HUES48 (cell line): Measurements from ENCODE around the gene USP35.
A peak's percentile ranks its signal among the peaks of the same experiment; 100 is the strongest.
"Not testable (repeated sequence)": the region's sequence is repeated elsewhere in the genome, so short reads cannot be mapped to it uniquely, and the experiment has no call there.

Source experiments
- H3K27ac ChIP-seq: one replicate; pipeline ENCODE4 v1.7.0; 2013; ENCODE audit warnings: low read depth, low read length, inconsistent platforms
- H3K27me3 ChIP-seq: 2 replicates; pipeline ENCODE4 v1.6.1; 2013; ENCODE audit warnings: mild to moderate bottlenecking, low read length; ENCODE audit not compliant: control insufficient read depth, insufficient read depth
- H3K36me3 ChIP-seq: 2 replicates; pipeline ENCODE4 v1.6.1; 2013; ENCODE audit warnings: low read length; ENCODE audit not compliant: control insufficient read depth, insufficient read depth
- H3K4me1 ChIP-seq: 2 replicates; pipeline ENCODE4 v1.6.1; 2013; ENCODE audit warnings: mild to moderate bottlenecking, low read length; ENCODE audit not compliant: control insufficient read depth, insufficient read depth
- H3K4me3 ChIP-seq: 2 replicates; pipeline ENCODE4 v1.5.1; 2013; ENCODE audit warnings: mild to moderate bottlenecking, low read depth, low read length
- H3K9ac ChIP-seq: 2 replicates; pipeline ENCODE4 v1.6.1; 2013; ENCODE audit warnings: mild to moderate bottlenecking, low read depth, low read length, moderate library complexity
- H3K9me3 ChIP-seq: 2 replicates; pipeline ENCODE4 v1.6.1; 2013; ENCODE audit warnings: low read length; ENCODE audit not compliant: control insufficient read depth, insufficient read depth

USP35 gene

DNA sequence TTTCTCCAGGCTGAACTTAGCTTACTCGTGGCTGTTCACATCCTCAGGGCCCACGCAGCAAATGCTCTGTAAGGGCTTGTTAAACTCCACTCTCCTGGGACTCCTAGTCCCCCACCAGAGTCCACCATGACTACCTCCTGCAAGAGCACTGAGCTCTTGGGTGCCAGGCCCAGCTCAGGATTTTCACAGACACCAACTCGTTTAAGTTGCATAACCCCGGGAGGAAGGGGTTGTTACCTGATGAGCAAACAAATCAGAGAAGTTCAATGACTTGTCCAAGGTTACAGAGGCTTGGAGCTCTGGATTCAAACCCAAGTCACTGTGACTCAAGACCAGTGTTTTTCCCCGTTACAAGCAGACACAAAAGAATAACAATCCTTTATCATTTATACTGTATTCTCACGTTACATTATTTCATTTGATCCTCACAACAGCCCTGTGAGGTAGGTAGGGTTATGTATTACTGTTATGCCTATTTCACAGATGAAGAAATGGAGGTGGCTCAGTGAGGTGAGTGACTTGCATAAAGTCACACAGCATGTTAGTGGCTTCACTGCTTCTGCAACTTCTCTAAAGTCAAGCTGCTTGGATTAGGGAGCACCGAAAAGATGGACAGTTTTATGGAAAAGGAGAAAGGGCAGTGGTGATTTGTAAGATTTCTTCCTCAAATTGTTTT is 17.7 kb upstream of the USP35 start:
- Histone ChIP-seq H3K27me3 (no peaks in the 10 kb centered on the region), H3K9me3 (no peaks in the 10 kb centered on the region), H3K27ac (no peak overlapping the region), H3K9ac (no peak overlapping the region), H3K4me3 (no peak overlapping the region), H3K4me1 (no peaks in the 10 kb centered on the region), H3K36me3 (no peaks in the 10 kb centered on the region)

DNA sequence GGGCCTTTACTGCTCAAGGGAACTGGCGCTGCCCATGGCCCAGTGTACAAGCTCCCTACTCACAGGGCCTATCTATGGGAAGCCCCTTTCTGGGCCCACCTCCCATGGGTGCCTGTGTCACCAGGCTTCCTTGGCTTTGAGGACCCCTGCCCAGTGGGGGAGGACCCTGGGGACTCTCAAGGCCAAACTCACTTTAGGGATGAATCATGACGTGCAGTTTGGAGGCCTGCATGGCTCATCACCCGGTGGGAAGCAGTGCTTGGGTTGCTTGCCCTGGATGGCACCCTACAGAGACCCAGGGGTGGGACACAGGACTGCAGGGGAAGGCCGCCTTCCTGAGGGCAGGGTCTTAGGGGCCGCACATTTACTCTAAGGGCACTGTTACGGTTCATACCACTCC is 16.8 kb upstream of the USP35 start:
- Histone ChIP-seq H3K4me1 (no peaks in the 10 kb centered on the region), H3K36me3 (no peaks in the 10 kb centered on the region), H3K27ac (no peak overlapping the region), H3K9me3 (no peaks in the 10 kb centered on the region), H3K9ac (no peak overlapping the region), H3K4me3 (no peak overlapping the region), H3K27me3 (no peaks in the 10 kb centered on the region)

DNA sequence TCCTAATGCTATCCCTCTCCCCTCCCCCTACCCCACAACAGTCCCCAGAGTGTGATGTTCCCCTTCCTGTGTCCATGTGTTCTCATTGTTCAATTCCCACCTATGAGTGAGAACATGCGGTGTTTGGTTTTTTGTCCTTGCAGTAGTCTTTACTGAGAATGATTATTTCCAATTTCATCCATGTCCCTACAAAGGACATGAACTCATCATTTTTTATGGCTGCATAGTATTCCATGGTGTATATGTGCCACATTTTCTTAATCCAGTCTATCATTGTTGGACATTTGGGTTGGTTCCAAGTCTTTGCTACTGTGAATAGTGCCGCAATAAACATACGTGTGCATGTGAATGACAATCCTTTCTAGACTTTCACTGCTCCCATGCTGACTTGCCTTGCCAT is 12.9 kb upstream of the USP35 start:
- not testable (repeated sequence) for H3K27ac ChIP-seq, H3K4me1 ChIP-seq, H3K9me3 ChIP-seq, H3K36me3 ChIP-seq, H3K9ac ChIP-seq, H3K4me3 ChIP-seq, H3K27me3 ChIP-seq

DNA sequence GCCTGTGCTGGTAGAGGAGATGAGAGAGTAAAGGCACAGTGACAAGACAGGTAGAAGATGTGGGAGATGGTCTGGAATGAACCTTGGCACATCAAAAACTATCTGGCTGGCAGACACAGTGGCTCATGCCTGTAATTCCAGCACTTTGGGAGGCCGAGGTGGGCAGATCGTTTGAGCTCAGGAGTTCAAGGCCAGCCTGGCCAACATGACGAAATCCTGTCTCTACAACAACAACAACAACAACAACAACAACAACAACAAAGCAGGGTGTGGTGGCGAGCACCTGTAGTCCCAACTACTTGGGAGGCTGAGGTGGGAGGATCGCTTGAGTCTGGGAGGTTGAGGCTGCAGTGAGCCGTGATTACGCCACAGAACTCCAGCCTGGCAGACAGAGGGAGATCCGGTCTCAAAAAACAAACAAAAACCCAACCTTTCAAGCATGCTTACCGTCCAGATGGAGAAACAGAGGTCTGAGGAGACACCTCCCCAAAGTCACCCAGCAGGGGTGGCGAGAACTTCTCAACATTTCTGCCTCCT is 12.0 kb upstream of the USP35 start:
- no peaks in the 10 kb centered on the region for H3K36me3 ChIP-seq
- H3K27ac ChIP-seq, result no peak overlapping the region
- H3K27me3 ChIP-seq, result no peaks in the 10 kb centered on the region
- no peaks in the 10 kb centered on the region for H3K4me1 ChIP-seq
- H3K4me3 ChIP-seq, result no peak overlapping the region
- H3K9ac ChIP-seq, result no peak overlapping the region
- H3K9me3 ChIP-seq, result no peaks in the 10 kb centered on the region

DNA sequence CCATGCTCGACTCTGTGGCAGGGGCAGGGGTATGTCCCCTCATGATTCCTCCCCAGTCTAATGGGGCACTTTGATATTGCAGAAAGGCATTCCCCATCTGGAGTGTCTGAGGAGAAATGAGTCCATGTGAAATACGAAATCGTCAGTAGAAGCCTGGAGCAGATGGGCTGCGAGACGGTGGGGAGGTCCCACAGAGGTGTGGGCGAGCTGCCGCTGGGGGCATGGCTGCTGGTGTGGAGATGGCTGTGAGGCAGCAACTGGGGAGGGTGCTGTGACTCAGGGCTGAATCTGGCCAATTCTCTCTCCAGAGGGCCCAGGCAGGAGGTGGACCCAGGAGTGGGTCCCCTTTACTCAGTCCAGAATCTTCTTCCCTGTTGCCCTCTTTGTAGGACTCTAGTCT is 11.5 kb upstream of the USP35 start:
- no peaks in the 10 kb centered on the region for H3K9me3 ChIP-seq
- no peaks in the 10 kb centered on the region for H3K36me3 ChIP-seq
- H3K4me1 ChIP-seq, result no peaks in the 10 kb centered on the region
- no peak overlapping the region for H3K27ac ChIP-seq
- no peaks in the 10 kb centered on the region for H3K27me3 ChIP-seq
- H3K9ac ChIP-seq, result no peak overlapping the region
- H3K4me3 ChIP-seq, result no peak overlapping the region

DNA sequence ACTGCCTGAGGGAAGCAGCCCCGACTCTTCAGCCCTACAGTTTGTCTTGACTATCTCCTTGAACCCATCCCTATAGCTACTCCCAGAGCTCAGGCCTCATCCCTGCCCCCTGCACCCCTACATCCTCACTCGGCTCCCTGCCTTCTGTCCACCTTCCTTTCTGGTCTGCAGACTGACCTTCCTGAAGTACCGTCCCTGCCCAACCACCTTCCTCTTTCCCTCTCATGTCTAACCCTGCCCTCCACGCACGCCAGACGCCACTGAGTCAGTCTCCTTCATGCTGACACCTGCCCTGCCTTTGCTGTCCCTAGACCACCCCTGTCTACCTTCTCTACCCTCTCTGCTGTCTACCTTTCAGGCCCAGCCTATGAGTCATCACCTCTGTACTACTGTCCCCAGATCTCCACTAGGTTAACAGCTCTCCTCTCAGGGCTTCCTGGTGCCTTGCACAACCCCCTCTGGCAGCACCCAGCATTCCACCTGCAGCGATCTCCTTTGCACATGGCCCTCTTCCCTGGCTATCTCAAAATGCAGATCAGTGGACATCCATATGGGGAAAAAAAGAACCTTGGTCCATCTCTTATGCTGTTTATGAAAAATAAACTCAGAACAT is 9.2 kb upstream of the USP35 start:
- Histone ChIP-seq H3K9ac (no peak overlapping the region), H3K4me3 (no peak overlapping the region), H3K27ac (no peak overlapping the region), H3K27me3 (no peaks in the 10 kb centered on the region), H3K4me1 (no peaks in the 10 kb centered on the region), H3K9me3 (no peaks in the 10 kb centered on the region), H3K36me3 (no peaks in the 10 kb centered on the region)

DNA sequence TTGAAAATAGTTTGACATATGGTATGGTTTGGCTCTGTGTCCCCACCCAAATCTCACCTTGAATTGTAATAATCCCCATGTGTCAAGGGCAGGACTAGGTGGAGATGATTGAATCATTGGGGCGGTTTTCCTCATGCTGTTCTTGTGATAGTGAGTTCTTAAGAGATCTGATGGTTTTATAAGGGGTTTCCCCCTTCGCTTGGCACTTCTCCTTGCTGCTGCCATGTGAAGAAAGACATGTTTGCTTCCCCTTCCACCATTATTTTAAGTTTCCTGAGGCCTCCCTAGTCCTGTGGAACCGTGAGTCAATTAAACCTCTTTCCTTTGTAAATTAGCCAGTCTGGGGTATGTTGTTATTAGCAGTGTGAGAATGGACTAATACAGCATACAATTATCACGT is 8.0 kb upstream of the USP35 start:
- Histone ChIP-seq H3K36me3 (no peaks in the 10 kb centered on the region), H3K27me3 (no peaks in the 10 kb centered on the region), H3K27ac (no peak overlapping the region), H3K4me1 (no peaks in the 10 kb centered on the region), H3K4me3 (no peak overlapping the region), H3K9me3 (no peaks in the 10 kb centered on the region), H3K9ac (no peak overlapping the region)

DNA sequence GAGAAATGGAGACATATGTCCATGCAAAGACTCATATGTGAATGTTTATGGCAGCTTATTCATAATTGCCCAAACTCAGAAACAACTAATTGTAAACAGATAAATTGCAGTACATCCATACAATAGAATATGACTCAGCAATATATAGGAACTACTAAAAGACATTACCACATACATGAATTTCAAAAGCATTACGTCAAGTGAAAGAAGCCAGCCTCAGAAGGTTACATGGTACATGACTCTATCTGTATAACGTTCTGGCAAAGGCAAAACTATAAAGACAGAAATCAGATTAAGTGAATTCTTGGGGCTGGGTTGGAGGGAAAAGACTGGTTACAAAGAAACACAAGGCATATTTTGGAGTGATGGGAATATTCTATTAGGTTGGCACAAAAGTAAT is 7.5 kb upstream of the USP35 start:
- Histone ChIP-seq H3K4me3 (no peak overlapping the region), H3K27me3 (no peaks in the 10 kb centered on the region), H3K27ac (no peak overlapping the region), H3K9ac (no peak overlapping the region), H3K9me3 (no peaks in the 10 kb centered on the region), H3K36me3 (no peaks in the 10 kb centered on the region), H3K4me1 (no peaks in the 10 kb centered on the region)

DNA sequence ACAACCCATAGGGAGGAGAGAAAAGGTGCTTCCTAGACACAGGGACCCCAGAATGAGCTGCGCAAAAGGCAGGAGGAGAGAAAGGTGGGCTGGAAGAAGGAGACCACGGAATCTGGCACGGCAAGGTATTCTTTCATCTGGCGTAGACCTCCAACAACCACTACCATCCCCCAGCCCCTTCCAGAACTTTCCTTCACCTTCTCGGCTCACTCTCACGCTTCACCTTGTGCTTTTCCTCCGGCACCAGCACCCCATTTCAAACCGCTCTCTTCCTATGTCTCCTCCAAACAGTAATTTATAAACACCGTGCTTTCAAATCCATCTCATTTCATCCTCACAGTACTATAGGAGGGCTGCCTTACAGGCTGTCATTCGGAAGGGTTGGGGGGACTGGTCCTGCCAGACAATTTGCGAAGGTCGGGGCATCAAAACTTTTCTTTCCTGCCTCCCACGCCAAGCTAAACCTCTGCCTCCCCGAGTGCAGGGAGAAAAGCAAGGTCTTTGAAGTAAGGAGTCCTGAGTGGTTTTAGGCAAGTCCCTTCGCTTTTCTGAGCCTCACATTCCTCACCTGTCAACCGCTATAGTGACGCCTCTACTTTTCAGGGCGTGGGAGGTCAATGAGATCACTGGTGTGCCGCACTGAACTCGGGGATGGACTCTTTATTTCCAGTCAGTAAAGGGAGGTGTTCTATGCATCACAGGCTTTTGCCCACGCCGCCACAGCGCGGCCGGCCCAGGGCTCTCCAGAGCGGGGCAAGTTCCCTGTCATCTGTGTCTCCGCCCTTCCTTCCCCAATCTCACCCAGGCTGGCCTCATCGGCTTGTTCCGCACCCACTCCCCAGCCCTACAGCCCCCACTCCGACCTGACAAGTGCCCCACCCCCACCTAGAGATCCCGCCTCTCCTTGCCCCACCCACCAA is 1.1 kb upstream of the USP35 start:
- Histone ChIP-seq H3K4me3 (peak overlapping the region; percentile 90), H3K36me3 (no peaks in the 10 kb centered on the region), H3K27me3 (no peaks in the 10 kb centered on the region), H3K9me3 (no peaks in the 10 kb centered on the region), H3K9ac (no peak overlapping the region), H3K4me1 (peaks cover 3% of the 10 kb centered on the region; the same call in 1 of the 2 replicates), H3K27ac (no peak overlapping the region)

DNA sequence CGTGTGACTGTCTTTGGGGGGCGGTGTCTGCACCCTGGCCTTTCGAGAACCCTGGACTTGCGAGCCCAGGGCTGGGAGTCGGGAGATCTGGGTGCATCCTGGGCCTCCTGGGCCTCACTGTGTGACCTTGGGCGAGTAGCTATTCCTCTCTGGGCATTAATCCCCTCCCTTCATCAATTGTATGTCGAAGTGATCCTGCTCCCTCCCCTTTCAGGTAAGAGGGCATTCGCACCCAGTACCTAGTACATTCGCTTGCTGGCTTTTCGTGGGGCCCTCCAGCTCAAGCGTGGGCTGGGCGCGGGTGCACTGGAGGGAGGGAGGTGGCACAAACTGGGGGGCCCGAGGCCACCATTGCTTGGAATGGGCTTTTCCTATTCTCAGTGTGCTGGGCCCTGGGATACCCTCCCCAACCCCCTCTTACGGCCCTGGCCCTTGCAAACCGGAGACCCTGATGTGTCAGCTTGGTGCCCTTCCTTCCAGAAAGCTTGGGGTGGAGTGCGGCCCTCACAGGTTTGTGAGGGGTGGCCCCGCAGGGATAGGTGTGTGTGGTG is 530 bp downstream of the USP35 start:
- H3K4me1 ChIP-seq, result peaks cover 3% of the 10 kb centered on the region; the same call in 1 of the 2 replicates
- no peaks in the 10 kb centered on the region for H3K27me3 ChIP-seq
- no peaks in the 10 kb centered on the region for H3K36me3 ChIP-seq
- H3K27ac ChIP-seq, result no peak overlapping the region
- H3K9ac ChIP-seq, result no peak overlapping the region
- H3K9me3 ChIP-seq, result no peaks in the 10 kb centered on the region
- peak overlapping the region; percentile 90 for H3K4me3 ChIP-seq
